AG09309 (cell line): Measurements from ENCODE around the gene C11orf65.

Experiments used
- DNase-seq: peaks from one replicate; pipeline ENCODE4 v3.0.0-alpha.2; 2010; ENCODE audit warnings: low read depth
- H3K4me3 ChIP-seq: 2 replicates; pipeline ENCODE4 v1.5.1; 2011; ENCODE audit warnings: mild to moderate bottlenecking, low read depth, low read length, moderate library complexity; ENCODE audit not compliant: control insufficient read depth
- TF ChIP-seq, protein P1 (sequence below): IDR thresholded peaks from 2 replicates; pipeline ENCODE4 v1.5.1; 2011; ENCODE audit warnings: mild to moderate bottlenecking, low read depth, low read length, inconsistent platforms; ENCODE audit not compliant: insufficient read depth, control insufficient read depth; ENCODE audit errors: missing control alignments

C11orf65 gene

DNA sequence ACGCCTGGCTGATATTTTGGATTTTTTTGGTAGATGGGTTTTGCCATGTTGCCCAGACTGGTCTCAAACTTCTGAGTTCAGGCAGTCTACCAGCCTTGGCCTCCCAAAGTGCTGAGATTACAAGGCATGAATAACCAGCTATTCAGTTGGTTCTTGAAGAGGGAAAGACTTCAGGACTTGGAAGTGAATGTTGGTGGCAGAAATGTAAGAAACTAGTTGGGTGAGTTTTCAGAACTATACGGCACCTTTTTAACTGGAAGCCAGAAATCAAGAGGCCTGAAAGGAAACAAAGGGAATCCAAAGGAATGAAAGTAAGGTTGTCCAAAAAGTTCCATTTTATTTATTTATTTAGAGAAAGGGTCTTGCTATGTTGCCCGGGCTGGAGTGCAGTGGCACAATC, 28.0 kb upstream of the C11orf65 start:
- TF ChIP-seq, protein P1, sequence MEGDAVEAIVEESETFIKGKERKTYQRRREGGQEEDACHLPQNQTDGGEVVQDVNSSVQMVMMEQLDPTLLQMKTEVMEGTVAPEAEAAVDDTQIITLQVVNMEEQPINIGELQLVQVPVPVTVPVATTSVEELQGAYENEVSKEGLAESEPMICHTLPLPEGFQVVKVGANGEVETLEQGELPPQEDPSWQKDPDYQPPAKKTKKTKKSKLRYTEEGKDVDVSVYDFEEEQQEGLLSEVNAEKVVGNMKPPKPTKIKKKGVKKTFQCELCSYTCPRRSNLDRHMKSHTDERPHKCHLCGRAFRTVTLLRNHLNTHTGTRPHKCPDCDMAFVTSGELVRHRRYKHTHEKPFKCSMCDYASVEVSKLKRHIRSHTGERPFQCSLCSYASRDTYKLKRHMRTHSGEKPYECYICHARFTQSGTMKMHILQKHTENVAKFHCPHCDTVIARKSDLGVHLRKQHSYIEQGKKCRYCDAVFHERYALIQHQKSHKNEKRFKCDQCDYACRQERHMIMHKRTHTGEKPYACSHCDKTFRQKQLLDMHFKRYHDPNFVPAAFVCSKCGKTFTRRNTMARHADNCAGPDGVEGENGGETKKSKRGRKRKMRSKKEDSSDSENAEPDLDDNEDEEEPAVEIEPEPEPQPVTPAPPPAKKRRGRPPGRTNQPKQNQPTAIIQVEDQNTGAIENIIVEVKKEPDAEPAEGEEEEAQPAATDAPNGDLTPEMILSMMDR = no peak
- DNase-seq = no peak
- H3K4me3 ChIP-seq = no peak overlapping the region

DNA sequence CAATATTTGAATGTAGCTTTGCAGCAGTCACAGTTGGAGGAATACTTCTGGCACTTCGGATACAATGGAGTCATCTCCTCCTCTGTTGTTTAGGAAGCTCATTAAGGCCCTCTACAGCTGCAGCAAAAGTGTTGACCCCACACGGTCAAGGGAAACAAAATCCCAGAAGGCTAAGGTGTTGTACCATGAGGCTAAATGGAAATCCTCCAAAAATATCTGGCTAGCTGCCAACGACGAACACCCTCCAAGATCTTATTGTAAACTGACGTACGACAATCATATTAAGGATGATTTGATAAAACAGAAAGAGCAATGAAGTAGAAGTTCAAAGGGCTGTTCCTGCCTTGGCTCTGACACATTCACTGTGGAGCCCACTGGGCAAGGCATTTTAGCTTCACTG, 26.9 kb upstream of the C11orf65 start:
- no peak for DNase-seq
- no peak overlapping the region for H3K4me3 ChIP-seq
- TF ChIP-seq, protein P1 = no peak

DNA sequence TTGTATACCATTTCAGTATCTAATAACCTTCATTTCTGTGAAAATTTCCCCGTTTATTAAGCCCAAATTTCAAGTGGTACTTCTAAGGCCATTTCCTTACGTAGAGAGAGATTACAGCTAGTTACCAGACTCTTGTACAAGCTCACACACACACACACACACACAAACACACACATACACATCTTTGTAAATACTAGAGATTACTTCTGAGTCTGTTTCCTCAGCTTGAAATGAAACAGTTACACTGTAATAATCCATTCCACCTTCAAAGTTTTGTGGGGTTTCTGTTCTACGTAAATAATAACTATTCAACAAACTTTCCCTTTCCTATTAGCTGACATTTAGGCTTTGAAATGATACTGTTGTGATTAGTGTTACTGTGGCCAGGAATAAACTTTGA, 24.6 kb upstream of the C11orf65 start:
- no peak for DNase-seq
- TF ChIP-seq, protein P1 = no peak
- no peak overlapping the region for H3K4me3 ChIP-seq

DNA sequence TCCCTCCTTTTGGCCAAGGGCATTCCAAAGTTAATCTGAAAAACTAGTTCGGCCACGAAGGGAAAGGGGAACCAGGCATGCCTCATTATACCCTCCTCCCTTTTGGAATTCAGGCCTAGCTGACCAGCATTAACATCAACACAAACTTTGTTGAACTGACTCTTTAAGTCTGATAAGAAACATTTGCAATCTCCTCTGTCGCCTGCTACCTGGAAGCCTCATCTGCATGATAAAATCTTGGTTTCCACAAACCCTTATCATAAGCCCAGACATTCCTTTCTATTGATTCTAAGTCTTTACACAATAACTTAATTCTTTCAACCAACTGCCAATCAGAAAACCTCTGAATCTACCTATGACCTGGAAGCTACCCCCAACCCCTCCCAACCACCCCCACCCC, 19.5 kb upstream of the C11orf65 start:
- no peak for DNase-seq
- TF ChIP-seq, protein P1 = no peak
- no peak overlapping the region for H3K4me3 ChIP-seq

DNA sequence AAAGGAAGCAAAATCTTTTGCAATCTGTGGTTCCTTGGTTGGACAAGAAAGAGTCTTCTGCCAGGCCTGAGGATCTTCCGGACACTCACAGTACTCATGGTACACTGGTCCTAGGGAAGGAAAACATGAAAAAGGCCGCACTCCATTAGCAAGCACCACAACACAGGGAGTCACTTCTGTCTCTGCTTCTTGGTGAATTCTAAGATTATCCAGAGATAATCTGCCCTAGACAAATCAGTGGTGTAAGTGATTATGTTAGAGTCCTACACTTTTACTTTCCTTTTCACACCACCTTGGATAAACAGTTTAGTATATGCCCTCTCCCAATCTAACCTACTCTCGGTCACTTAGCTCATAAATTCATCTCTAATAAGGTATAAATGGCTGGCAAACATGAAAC, 19.0 kb upstream of the C11orf65 start:
- H3K4me3 ChIP-seq = no peak overlapping the region
- no peak for DNase-seq
- TF ChIP-seq, protein P1 = no peak

DNA sequence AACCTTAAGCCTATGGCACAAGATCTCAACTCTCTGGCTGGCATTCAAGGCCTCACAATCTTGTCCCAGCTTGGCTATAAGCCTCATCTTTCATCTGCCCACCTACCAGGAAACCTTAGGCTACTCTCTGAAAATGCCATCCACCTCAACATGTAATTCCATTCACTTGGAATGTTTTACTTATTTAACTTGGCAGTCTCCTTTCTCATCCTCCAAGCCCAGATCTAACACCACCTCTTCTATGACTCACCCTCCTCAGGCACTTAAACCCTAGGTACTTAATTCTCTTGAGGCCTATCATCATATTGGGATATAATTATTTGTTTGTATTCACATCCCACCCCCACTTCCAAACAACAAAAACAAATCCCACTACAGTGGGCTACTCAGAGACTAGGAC, 15.8 kb upstream of the C11orf65 start:
- no peak overlapping the region for H3K4me3 ChIP-seq
- DNase-seq = no peak
- TF ChIP-seq, protein P1 = no peak
